Measurements from ENCODE around the gene ESM1.

DNA sequence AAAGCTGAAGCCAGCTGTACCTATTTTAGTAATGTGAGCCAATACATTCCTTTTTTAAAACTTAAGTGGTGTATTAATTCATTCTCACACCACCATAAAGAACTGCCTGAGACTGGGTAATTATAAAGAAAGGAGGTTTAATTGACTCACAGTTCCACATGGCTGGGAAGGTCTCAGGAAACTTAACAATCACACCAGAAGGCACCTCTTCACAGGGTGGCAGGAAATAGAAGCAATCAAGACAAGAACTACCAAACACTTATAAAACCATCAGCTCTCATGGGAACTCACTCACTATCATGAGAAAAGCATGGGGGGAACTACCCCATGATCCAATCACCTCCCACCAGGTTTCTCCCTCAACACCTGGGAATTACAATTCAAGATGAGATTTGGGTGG lies 21.0 kb downstream of the ESM1 start:
- TF ChIP-seq MAX (IDR thresholded peaks at IDR 0.05) (no peak), YY1 (IDR thresholded peaks at IDR 0.05; ENCODE audit: low read depth) (no peak), TAF1 (IDR thresholded peaks at IDR 0.05; ENCODE audit: low read depth) (no peak), CEBPB (IDR thresholded peaks at IDR 0.05) (no peak), EP300 (IDR thresholded peaks at IDR 0.05; ENCODE audit: borderline replicate concordance) (no peak), CREB1 (IDR thresholded peaks at IDR 0.05; ENCODE audit: low read depth) (no peak), NFIC (IDR thresholded peaks at IDR 0.05) (no peak), ZBTB7A (IDR thresholded peaks at IDR 0.05; ENCODE audit: low read depth) (no peak), REST (IDR thresholded peaks at IDR 0.05; ENCODE audit: low read depth) (no peak)

Data from Ishikawa (cell line).